Measurements from ENCODE around the gene LRP1B.

The LRP1B gene

DNA sequence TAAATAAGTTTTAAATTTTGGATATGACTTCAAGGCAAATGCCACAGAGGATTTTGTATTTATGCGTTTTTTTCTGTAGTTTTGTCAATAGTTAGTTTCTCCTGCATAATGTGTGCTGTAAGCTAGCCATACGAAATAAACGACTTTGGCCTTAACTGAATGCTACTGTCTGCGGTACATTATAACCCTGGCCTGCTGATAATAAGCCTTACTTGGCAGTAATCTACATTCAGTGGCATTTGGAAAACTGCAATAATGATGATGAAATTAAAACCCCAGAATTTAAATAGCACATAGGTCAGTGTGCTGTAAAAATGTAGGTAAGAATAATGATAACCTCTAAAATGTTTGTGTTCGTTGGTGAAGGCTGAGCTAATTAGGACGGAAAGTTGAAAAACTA is 88.8 kb downstream of the LRP1B start:
- no peak for DNase-seq

DNA sequence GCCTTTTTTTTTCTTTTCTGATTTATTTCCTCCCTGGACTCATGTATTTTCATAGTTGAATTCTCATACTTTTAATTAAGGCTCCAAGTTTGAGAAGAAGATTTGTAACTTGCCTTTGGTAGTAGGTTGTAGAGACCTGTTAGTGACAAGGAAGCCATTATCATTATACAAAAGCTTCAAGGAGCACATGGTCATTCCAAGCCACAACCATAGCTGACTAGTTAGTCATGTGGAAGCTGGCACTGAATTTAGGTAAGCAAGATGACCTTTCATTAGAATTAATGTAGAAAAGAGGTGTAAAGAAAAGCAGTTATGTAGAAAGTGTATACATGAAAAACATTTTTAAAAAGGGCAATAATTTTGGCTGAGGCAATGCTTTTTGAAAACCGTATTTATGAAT is 89.7 kb downstream of the LRP1B start:
- no peak for DNase-seq

DNA sequence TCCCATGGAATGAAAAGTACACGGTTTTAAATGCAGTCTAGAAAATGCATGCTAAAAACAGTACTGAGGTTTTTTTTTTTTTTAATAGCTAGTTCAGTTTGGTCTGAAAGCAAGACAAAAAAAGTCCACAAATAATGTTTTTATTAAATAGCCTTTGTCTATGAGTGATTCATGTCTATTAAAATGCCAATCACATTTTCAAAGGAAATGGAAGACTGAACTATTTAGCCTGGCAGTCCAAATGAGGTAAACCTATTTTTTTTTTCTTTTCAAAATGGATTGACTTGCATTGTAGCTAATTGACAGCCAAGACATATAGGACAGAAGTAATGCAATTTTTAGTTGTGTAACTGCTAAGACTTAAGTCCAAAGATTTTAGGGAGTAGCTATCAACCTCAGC is 90.3 kb downstream of the LRP1B start:
- DNase-seq, result no peak

DNA sequence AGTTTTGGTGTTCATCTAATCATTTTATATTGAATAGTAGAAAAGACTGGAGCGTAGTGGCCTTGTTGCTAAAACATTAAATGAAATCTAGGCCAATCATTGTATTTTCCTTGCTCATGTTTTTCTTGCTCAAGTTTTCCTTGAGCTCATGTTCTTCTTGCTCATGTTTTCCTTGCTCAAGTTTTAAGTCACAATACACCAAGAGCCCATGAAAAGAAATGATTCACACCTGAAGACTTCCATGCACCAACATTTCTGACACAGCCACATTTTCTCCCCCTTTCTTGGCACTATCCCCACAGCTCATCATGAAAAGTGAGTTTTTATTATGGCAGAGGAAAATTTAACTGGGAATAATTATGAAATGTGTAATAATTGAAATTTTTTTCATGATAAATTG is 92.0 kb downstream of the LRP1B start:
- DNase-seq, result no peak

DNA sequence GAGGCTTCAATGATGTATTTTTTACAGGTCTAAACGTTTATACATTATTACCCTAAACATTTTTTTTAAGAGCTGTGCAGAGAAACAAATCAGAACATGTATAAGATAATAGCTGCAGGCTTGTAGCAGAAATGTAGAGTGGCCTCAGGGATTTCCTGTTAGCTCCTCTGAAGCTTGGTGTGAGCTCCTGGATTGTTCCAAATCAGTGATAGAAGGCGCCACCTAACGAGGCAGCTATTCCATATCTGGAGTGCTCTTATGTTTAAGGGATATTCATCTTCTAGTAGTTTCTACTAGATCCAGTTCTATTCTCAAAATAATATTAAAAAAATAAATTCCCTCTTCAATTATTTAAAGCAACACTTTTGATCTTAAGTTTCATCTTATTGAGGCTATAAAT is 93.1 kb downstream of the LRP1B start:
- DNase-seq, result no peak

DNA sequence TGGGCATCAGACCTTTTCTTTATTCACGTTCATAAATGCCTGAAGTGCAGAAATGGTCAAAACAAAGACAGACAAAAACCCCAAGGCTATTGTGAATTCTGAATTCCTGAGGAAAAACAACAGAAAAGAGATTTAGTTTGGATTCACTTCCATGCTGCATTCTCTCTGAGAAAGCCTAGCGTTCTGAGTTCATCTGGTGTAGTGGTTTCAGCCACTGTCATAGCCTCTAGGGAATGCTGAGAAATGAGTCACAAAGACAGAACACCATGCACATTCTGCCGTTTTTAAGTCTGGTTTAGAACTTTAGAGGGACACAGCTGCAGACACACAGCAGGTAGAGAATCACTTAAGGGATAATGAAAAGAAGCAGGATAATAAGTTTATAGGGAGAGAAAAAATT is 93.8 kb downstream of the LRP1B start:
- no peak for DNase-seq

DNA sequence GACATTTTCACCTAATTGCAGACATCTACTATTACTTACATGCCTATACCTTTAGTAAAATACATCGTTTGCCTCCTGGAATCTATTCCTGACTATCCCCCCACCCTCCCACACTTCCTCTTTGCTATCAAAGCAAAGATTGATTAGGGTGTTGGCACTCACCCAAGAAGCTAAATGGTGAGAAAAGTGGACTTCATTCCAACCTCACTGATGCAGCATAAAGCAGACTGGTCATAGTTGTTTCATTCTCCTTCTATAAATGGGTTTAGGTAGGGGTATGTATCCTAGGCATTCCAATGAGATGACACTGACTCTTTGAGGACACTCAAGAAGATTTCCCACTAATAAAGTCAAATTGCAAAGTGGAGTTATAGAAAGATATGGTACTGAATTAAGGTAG is 97.4 kb downstream of the LRP1B start:
- DNase-seq, result no peak

DNA sequence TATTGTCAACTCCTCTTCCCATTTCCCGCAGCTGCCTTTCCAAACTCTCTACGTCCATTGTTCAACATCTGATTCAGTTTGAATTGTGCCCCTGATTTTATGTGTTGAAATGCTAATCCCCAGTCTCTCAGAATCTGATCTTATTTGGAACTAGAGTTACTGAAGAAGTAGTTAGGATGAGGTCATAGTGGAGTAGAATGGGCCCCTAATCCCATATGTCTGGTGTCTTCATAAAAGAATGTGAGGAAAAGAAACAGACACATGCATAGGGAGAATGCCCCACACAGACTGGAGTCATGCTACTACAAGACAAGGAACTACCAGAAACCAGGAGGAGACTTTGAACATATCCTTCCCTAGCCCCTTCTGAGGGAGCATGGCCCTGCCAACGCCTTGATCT is 99.2 kb downstream of the LRP1B start:
- no peak for DNase-seq

DNA sequence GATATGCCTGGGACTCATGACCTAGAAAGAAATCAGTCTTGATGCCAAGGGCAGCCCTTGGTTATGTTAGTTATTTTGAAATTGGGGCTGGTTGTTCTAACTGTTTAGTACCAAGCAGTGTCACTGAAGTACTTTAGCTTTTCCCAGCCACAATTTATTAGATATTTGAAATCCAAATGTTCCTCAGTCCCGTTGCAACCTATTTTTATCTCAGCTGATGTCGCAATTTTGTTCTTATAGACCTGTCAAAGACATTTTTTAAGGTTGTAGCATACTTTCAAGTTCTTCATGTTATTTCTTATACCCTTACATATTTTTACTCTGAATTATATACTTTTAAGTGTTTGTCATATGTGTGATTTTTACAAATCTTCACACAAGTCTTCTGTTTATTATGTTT is 100.1 kb downstream of the LRP1B start:
- no peak for DNase-seq

DNA sequence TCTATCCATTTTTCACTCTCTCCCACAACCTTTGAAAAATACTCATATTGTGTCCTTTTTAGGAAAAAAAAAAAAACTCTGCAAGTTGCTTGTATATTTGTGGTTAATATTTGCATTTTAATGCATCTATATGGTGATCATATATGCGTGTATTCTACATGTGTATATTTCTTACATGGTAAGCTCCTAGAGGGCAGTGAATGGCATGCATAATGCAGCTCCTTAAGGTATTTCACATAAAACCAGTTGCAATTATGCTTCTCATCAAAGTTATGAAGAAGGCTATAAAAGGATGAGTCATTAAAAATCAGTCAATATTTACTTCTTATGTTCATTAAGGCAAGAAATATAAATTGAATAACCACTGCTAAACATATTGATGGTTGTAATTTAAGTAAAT is 100.8 kb downstream of the LRP1B start:
- DNase-seq, result no peak

DNA sequence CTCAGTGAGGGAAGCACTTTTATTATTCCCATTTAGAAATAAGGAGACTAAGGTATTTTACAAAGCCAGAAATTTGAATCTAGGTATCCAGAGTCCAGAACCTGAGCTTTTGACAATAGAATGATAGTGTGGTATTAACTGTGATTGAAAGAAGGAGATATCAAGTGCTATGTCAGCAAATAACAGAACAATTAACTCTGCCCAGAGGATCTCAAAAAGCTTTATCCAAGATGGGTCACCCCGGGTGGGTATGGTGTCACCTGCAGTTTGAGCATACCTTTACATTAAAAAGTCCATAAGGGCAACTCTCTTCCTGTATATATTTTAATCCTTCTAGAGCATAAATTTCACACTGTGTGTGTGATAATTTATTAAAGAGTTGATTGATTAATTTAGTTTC is 105.4 kb downstream of the LRP1B start:
- no peak for DNase-seq

DNA sequence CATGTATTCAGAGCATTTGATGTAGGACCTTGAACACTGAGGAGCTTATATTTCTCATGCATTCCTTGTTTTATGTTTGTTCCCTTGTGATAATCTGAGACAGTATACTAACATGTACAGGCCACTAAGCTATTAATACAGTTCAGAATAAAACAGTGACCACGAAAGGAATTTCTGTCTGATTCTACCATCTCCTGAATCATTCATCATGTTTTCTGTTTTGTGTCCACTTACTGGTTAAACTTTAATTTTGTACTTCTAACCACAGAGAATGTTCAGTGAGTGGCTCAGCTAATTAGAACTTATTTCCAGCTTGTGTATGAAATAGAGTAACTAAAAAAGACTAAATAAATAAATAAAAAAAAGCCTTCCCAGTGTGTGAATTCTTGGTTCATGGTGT is 110.4 kb downstream of the LRP1B start:
- no peak for DNase-seq

DNA sequence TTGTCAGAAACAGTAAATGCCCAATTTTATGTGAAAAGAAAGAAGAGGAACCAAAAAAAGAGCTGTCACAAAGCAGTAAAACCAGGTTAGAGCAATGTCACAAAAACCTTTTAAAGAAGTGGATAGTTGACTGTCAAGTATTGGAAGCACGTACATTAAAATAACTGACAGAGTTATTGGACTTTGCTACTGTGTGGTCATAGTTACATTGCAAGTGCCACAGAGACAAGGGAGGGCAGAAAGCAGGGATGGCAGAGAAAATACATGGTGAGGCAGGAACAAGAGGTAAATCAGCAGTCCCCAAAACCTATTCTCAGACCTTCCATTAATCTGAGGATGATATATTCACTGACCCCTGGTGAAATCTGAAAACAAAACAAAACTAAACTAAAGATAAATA is 116.3 kb downstream of the LRP1B start:
- DNase-seq, result no peak

DNA sequence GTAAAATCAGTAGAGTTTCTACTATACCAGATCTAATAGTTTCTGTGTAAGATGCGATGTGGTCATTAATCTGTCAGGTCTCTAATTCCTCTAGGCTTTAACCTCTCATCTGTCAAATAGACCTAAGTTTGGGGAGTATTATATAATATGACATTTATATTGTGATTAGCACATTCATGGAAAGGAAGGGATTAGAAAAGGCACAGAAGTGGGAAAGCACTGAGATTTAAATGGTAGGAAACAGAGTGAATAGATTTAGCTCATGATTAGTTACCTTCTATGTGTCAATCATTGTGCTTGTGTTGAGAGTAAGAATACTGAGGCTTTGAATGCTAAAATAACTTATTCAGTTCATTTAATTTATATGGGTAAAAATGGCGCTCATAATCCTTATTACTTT is 118.0 kb downstream of the LRP1B start:
- DNase-seq, result no peak

DNA sequence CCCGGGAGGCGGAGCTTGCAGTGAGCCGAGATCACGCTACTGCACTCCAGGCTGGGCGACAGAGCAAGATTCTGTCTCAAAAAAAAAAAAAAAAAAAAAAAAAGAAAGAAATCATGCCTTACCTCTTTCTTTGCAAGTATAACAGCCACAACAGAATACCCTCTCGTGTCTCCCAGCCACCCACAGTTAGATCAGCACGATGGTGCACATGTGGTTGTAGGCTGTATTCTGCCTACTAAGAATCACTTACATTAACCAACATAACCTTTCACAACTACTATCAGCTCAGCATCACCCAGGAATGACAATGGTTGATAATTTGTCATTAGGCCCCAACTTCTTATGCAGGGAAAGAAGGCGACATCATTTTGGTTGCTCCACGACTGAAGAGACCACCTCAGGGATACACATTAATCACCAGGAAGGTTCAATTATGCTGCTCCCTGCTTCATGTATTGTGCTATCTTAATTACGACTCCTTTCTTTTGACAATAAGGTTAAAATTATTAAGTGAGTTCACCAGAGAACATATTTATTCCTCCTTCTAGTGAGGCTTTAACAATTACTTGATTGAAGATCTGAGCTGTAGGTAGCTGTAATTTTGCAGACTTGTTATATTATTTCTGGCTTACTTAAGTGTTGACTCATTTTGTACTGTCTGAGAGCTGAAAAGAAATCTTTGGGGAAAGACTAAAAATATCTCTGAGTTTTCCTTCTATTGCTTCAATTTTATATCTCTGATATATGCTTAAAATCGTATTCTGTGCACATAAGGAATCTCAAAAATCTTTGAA is 120.1 kb downstream of the LRP1B start:
- peak in 6 of 56 donors; percentile 0 to 17 (median 4) for DNase-seq

DNA sequence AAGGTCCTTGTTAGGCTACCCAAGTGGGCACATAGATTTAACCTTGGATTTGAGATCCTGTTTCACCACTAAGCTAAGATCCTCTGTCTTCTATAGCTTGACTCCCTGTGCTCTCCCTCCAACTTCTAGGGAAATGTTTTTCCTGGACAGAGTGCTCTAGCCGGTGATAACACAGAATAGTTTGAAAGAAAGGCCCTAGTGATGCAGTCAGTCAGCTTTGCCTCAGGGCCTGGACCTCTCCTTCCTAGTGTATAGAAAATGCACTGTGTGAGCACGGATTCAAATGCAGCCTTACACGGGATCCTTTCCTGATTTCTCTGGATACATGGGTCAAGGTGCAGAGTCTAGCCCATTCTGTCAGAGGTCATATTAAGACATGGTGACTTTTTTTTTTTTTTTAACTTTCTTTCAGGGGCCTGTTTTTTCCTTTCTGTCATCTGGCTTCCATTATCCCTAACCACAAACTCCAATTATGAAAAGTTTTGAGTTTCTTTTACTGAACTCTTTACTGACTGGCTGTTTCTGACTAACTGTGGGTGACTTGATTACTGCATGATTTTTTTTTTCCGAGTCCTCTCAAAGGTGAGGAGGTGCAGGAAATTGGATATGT is 122.6 kb downstream of the LRP1B start:
- no peak for DNase-seq

DNA sequence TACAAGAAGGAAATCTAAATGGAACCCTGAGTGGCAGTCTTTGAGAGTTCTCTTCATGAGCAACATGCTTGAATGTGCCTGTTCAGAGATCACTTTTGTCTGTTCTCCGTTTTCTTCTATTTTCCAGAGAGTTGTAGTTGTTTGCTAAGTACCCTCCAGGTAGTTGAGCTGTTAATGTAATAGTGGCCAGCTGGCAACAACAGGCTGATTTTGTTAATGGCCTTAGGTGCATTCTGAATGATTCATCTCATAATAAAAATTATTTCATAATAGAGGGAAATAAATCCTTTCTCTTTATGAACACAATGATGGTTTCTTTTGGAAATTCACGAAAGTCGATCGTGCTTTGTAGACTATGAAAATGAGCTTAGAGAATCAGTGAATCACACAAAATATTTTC is 136.8 kb downstream of the LRP1B start:
- DNase-seq, result no peak

DNA sequence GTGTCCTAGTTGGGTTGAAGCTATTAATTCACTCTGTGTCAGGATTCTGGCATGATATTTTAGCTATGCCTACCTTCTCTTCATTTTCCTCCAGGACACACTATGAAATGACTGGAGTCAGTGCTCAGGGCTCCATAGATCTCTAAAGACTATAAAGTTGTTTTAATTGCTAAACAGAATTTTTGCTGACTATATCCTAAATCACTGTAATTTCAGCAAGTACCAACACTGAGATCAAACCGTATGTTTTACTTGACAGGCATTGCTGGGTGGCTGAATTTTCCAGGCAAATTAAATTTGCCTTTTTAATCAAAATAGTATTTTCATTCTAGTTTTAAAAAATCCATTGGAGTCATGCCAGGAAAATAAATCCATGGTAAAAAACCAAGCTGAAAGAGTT is 138.1 kb downstream of the LRP1B start:
- no peak for DNase-seq

DNA sequence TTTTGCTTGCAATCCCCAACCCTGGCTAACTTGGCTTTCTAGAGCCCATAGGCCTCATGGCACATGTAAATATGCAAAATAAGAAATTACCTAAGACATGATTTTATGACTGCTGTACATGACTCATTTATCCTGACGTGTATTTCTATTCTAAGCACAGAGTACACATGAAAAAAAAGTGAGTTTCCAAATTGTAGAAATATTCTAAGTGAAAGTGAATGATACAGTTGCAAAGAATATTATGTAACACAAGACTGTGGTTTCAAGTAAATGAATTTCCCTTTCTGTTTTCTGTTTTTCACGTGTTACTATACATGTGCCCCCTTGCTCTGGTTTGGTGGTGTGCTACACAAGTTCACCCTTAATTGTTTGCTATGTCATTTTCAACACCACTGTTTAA is 162.4 kb downstream of the LRP1B start:
- no peak for DNase-seq

DNA sequence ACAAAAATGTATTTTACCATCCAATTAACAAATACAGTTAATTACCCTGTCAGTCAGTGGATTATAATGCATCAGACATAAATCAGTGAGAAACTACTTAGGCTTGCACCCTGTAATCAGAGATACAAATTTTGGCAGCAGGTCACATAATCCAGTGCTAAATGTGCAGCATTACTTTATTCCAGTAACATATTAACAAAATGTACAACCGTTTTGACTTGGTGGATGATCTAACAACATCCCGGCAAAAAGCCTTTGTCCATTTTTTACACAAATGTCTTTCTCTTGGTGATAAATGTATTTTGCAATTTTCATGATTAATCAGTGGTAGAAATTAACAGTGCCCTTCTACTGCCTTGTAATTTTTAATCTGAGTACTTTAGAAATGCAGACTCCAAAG is 162.8 kb downstream of the LRP1B start:
- no peak for DNase-seq

DNA sequence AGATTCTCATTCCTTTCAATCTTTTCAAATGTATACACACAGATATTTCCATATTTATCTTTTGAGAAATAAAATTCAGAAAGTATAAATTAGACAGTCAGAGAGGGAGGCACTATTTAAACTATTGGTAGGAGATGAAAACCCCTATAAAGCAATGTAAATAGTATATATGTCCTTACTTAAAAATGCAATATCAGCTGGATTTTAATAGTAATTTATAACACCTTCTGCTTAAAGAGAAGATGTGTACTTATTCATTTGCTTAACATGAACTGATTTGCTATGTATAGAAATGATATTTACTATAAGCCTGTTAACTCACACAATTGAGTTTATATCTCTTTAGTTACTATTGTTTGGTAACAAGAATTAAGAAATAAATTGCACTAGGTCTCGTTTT is 163.3 kb downstream of the LRP1B start:
- DNase-seq, result no peak

DNA sequence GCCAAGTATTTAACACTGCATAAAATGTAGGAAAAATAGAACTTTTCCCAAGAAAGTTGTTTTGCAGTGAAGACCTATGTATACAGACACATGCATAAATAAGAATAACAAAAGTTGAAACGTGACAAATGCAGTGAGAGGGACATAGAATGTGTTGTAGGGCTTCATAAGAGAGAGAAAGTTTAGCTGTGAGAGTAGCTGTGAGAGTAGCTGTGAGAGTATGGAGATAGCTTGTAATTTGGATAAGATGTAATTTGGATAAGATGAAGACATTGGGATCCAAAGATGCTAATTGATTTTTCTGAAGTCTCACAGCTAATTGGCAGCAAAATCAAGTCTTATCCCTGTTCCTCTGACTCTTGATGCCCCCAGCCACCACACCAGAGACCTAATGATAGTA is 170.9 kb downstream of the LRP1B start:
- DNase-seq, result no peak

DNA sequence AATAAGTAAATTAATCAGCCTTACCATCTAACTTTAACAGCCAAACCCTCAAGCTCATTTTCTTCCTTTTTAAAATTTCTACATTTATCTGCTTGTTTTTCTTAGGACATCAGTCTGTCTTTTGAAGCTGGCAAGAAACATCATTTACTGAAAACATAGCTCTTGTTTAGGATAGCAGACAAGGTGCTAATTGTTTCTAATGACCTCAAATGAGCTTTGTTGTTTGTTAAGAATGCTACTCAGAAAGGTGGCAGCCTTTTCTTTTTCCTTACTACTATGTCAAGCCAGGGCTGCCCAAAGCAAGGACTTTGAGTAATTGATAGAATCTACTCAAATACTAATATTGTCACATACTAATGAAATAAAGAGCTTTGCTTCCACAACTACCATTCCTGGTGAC is 171.8 kb downstream of the LRP1B start:
- no peak for DNase-seq

Measured in nucleus accumbens (tissue), 56 donors.